Activated CD4-positive, alpha-beta T cell treated with anti-CD3 and anti-CD28 coated beads, Interleukin-2, amount 50 U/mL, for 24 hours (primary cell): Measurements from ENCODE around the gene MSANTD1.

Experiments used
- DNase-seq, 2 donors: peaks; one replicate each; pipeline ENCODE4 v3.0.0-alpha.2; 2020; ENCODE audit warnings: low read depth in 1 of 2, low spot score in 1 of 2

MSANTD1 gene

GRCh38 chr4:3247399-3248177, 1.4 kb upstream of the MSANTD1 start:
- no peak for DNase-seq

- no peak for DNase-seq
Measured at GRCh38 chr4:3248178-3248480, 830 bp upstream of the MSANTD1 start.

- DNase-seq: no peak
Measured at GRCh38 chr4:3249711-3250437, 915 bp downstream of the MSANTD1 start.

- no peak for DNase-seq
Measured at GRCh38 chr4:3250438-3250955, 1.5 kb downstream of the MSANTD1 start.

GRCh38 chr4:3250956-3251690, 2.2 kb downstream of the MSANTD1 start:
- DNase-seq: no peak

GRCh38 chr4:3251691-3252479, 2.9 kb downstream of the MSANTD1 start:
- no peak for DNase-seq

- no peak for DNase-seq
Measured at GRCh38 chr4:3252480-3252828, 3.5 kb downstream of the MSANTD1 start.

GRCh38 chr4:3252831-3253641, 4.1 kb downstream of the MSANTD1 start:
- DNase-seq: no peak

- no peak for DNase-seq
Measured at GRCh38 chr4:3253808-3254207, 4.8 kb downstream of the MSANTD1 start.

- DNase-seq: no peak
Measured at GRCh38 chr4:3254302-3255131, 5.6 kb downstream of the MSANTD1 start.

- DNase-seq: no peak
Measured at GRCh38 chr4:3255611-3256186, 6.7 kb downstream of the MSANTD1 start.

- no peak for DNase-seq
Measured at GRCh38 chr4:3256230-3257102, 7.5 kb downstream of the MSANTD1 start.

GRCh38 chr4:3257103-3257555, 8.2 kb downstream of the MSANTD1 start:
- no peak for DNase-seq

- no peak for DNase-seq
Measured at GRCh38 chr4:3257556-3258482, 8.9 kb downstream of the MSANTD1 start.

GRCh38 chr4:3261411-3262207, 12.7 kb downstream of the MSANTD1 start:
- no peak for DNase-seq
